ENCODE measurements around the gene MAG.

The MAG gene, protein sequence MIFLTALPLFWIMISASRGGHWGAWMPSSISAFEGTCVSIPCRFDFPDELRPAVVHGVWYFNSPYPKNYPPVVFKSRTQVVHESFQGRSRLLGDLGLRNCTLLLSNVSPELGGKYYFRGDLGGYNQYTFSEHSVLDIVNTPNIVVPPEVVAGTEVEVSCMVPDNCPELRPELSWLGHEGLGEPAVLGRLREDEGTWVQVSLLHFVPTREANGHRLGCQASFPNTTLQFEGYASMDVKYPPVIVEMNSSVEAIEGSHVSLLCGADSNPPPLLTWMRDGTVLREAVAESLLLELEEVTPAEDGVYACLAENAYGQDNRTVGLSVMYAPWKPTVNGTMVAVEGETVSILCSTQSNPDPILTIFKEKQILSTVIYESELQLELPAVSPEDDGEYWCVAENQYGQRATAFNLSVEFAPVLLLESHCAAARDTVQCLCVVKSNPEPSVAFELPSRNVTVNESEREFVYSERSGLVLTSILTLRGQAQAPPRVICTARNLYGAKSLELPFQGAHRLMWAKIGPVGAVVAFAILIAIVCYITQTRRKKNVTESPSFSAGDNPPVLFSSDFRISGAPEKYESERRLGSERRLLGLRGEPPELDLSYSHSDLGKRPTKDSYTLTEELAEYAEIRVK

GRCh38 chr19:35291916-35292315 is at the start of gene MAG:
Gene MAG (plus strand): TSS chr19:35292161. CDS start chr19:35295409, 3,248 bp downstream.
- no peak for DNase-seq

DNA sequence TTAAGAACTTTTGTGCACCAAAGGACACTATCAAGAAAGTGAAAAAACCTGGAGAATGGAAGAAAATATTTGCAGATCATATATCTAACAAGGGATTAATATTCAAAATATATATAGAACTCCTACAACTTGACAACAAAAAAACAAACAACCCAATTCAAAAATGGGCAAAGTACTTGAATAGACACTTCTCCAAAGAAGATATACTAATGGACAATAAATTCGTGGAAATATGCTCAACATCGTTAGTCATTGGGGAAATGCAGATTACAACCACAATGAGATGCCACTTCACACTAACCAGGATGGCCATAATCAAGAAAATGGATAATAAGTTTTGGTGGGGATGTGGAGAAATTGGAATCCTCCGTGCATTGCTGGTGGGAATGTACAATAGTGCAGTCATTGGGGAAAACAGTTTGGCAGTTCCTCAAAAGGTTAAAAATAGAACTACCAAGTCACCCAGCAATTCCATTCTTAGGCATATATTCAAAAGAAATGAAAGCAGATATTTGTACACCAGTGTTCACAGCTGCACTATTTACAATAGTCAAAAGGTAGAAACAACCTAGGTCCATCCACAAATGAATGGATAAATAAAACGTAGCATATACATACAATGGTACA is 45.4 kb upstream of the MAG start:
- DNase-seq: no peak

DNA sequence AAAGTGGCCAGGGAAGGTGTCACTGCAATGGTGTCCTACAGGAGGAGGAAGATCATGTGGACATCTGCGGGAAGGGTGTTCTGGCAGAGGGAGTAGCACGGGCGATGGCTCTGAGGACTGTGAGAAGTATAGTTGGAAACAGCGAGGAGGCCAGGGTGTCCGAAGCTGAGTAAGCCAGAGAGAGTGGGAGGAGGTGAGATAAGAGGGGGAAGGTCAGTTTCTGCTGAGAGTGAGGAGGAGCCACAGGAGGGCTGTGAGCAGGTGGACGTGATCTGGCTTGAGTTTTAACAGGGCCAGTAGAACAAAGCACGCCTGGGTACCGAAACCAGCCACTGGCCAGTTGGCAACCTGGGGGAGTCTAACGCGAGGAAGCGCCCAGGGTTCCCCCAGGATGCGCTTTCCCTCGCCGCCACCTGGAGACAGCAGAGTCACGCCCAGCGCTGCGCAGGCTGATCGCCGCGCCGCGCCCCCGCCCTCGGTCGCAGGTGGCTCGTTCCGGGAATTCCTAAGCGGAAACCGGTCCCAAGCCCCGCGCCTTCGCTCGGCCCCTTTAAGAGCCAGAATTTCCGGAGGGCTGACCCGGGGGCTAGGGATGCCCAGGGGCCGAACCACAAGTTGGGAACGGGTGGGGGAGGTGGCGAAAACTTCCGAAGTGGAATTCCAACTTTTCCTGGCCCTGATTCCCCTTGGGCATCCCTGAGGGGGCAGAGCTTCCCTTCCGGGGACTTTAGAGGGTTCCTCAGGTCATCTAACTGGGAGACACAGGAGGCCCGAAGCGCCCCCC is 44.2 kb upstream of the MAG start:
- peak; percentile 99 for DNase-seq

DNA sequence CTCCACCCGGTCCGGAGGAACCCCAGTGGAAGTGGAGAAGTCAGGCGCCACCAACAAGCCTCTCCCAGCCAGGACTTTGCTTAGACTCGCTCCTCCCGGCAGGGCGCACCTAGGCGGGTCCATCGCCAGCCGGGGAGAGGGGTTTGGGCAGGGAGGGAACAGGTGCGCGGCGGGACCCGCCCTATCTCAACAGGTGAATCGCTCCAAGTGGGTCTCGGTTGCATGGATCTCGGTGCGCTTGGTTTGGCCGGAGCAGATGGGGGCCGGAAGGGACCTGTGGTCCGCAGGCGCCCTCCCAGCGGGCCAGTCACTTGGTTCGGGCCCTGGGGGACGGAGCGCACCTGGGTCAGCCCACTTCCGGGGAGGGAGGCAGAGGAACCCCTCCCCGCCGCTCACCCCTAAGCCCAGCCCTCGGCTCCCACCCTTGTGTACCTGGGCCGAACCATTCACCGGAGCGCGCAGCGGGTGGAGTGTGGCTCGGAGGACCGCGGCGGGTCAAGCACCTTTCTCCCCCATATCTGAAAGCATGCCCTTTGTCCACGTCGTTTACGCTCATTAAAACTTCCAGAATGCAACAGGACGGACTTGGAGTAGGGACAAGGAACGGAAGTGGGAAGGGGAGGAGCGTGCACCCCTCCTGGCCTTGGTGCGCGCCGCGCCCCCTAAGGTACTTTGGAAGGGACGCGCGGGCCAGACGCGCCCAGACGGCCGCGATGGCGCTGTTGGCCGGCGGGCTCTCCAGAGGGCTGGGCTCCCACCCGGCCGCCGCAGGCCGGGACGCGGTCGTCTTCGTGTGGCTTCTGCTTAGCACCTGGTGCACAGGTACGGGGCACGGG is 43.4 kb upstream of the MAG start, which contains the start of gene LSR:
Gene LSR (plus strand): TSS at position 693 of the 836 bp plus-strand sequence. CDS start 21 bp downstream, at position 714.
- DNase-seq: peak; percentile 100

GRCh38 chr19:35249146-35249847 is 42.7 kb upstream of the MAG start:
- DNase-seq: peak; percentile 80

DNA sequence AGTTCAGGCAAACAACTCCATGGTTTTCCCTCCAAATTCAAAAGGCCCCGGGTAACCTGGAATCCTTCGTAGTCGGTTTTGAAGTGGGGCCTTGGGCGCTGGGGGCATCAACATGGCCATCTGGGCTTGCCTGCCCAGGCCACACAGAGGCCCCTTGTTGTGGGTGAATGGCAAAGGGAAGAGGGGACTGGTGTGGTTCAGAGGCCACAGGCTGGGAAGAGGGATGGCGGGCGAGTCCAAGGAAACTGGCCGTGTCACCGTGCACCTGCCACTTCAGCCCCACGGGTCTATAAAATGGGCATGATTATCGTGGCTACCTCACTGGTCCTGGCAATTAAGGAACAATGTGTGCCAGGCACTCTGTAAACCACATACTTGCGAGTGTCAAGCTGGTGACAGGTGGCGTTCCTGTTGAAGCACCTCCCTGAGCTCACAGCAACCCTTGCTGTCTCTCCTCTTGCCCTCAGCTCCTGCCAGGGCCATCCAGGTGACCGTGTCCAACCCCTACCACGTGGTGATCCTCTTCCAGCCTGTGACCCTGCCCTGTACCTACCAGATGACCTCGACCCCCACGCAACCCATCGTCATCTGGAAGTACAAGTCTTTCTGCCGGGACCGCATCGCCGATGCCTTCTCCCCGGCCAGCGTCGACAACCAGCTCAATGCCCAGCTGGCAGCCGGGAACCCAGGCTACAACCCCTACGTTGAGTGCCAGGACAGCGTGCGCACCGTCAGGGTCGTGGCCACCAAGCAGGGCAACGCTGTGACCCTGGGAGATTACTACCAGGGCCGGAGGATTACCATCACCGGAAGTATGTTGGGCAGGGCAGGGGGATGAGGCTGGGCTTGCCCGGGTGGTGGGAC is 41.9 kb upstream of the MAG start:
- peak; percentile 42 for DNase-seq

GRCh38 chr19:35251456-35251855 is 40.5 kb upstream of the MAG start:
- DNase-seq: no peak

GRCh38 chr19:35253316-35254286 is 38.4 kb upstream of the MAG start:
- DNase-seq: peak; percentile 54

- no peak for DNase-seq
Observed at GRCh38 chr19:35254341-35255297, 37.3 kb upstream of the MAG start.

GRCh38 chr19:35256566-35256965 is 35.4 kb upstream of the MAG start:
- no peak for DNase-seq

DNA sequence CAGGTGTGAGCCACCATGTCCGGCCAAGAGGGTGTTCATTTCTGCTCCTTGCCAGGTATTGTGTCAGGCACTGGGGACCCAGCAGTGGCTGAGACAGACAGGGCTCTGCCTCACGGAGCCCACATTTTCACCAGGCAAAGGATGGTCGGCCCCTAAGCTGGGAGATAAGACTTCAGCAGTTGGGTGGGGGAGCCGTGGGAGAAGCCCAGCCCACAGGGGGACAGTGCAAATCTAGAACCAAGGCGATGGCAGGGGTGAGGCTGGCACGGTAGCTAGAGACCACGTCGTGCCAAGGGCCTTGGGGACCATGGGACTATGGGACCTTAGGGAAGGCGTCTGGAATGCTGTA is 34.9 kb upstream of the MAG start:
- DNase-seq: no peak

- DNase-seq: no peak
Observed at GRCh38 chr19:35260694-35261304, 31.2 kb upstream of the MAG start.

- DNase-seq: no peak
Observed at GRCh38 chr19:35261356-35262100, 30.4 kb upstream of the MAG start.

- no peak for DNase-seq
Observed at GRCh38 chr19:35262101-35262761, 29.7 kb upstream of the MAG start.

DNA sequence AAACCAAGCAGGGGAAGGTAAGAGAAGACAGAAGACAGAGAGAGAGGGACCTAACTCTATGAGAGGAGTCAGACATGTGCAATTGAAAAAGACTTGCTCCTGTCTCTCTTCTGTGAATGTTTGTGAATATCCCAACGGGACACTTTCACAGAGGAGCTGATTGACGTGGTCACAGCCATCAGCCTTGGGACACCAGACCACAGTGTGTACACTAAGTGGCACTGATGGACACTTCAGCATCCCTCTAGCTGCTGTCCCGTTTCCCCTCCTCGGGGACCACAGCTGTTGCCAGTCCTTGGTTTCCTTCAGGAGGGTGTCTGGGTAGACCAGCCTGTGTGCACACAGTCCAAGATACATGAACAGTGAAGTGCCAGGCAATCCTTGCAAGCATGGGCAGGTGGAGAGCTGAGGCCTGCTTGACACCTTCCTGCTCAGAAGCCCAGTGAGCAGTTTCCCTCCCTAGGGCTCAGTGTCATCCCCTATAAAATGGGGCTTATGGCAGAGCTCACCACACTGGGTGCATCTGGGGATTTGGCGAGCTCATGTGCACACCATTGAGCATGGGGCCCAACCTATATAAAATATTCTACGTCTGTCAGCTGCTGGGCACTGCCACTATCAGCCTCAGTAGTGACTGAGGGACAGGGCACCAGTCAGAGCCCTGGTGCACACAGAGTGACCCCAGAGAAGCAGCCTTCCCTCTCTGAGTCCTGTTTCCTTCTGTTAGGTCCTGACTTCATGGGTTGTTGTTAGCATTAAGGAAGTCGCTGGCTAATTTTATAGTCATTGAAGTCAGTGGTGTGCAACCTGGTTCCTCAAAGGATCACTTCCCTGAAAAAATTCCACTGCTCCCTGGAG is 27.5 kb upstream of the MAG start:
- peak; percentile 40 for DNase-seq
